GM11168 (cell line): ENCODE results near the gene GLCE.

Source experiments
- in situ Hi-C: fragments of 300-500 bp; cut with MboI; formaldehyde crosslinking; loops from one replicate; pipeline ENCODE4 v1.12.0; 2022; ENCODE audit warnings: low sequenced_read_pairs; ENCODE audit not compliant: unreplicated experiment

GLCE gene

DNA sequence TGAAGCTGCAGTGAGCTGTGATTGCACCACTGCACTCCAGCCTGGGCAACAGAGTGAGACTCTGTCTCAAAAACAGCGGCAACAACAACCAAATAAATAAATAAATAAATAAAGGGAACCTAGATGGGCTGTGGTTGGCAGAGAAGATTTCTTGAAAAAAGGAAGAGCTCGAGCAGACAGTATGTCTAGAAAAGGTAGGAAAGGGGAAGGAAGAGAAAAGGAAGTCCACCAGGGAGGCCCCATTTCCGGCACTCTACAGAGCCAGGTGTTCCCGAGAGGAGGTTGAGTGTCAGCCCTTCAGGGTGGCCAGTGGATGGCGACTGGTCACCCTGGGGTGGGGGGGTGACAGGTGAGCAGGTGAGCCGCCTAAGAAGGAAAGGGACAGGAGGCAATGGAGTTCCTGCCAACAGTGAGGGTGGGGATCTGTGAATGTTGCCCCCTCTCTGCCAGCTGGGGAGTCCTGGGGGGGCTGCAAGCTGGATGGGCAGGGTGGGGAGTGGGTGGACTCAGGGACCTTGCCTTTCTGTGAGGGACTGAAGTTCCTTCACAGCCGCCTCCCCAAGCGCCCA lies 153.1 kb downstream of the GLCE start:
- in situ Hi-C loops: no loop called here

DNA sequence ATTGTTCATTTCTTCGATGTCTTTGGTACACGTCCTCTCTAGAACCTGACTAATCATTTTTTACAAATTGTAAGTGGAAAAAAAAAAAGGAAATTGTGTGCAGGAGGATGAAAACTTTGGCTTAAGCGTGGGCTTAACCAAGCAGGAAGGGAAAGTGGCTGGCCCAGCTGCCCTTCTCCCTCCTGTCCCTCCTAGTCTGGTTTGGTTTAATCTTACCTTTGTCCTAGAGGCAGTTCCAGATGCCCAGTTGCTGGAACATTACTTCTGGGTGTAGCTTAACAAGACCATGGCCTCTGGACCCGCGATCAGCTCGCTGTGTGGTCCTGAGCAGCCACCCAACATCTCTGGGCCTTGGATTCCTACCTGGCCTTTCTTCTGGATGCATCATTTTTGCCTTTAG lies 153.7 kb downstream of the GLCE start:
- in situ Hi-C loops: no loop called here

DNA sequence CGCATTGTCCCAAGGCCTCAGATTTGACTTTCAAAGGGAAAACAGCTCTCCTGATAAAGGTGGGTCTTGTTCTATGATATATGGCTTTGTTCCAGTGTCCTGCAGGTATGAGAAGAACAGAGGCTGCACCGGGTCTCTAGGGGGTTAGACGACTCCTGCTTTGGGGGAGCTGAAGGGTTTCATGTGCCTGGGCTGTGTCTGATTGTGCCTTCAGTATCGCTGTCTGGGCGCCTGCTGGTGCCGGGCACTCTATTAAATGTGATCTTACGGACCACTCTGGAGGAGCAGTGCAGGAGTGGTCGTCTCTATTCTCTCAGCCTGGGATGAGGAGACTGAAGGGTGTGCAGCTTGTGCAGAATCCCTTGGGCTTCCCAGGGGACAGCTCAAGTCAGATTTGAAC lies 154.3 kb downstream of the GLCE start:
- in situ Hi-C loops: no loop called here

DNA sequence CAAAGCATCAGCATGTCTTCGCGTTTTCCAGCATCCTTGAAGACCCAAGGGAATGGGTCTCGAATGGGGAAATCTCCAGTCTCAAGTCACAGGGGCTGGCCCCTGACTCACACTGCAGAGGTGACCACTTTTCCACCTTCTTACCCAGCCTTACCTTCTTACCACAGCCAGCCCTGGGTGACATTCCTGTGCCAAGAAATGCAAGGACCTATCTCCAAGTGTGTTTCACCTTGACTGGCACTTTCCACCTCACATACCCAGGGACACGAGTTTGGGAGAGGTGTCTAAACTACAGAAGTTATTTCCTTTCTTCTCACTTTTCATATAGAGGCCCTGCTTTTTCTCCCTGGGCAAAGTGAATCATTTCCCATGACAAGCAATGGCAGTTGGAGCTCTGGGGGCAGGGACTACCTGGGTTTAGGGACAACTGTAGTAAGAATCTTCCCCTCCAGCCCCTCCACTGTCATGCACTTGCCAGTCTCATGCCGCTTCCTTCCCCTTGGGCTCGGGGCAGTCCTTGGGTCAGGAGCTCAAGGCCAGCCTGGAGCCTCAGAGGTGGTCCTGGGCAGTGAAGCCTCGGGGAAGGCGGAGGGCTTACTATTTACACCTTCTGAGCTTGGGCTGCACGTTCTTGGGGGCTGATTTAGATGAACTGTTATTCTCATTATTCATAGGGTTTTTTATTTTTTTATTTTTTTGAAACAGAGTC lies 155.1 kb downstream of the GLCE start:
- in situ Hi-C loops: no loop called here

DNA sequence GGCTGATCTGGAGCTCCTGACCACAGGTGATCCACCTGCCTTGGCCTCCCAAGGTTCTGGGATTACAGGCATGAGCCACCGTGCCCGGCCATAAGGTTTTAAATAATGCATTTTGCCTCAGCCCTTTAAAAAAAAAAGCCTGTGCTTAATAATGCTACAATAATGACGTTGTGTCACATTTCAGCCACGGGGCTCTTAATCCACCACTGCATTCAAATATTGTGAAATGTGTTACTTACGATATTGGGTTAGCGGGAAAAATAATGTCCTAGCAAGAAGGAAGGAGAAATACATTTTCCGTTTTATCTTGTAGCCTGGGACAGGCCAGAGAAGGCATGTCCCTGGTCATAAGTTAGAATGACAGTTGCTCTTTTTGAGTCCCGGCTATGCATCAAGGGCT lies 155.9 kb downstream of the GLCE start:
- in situ Hi-C loops: no loop called here

DNA sequence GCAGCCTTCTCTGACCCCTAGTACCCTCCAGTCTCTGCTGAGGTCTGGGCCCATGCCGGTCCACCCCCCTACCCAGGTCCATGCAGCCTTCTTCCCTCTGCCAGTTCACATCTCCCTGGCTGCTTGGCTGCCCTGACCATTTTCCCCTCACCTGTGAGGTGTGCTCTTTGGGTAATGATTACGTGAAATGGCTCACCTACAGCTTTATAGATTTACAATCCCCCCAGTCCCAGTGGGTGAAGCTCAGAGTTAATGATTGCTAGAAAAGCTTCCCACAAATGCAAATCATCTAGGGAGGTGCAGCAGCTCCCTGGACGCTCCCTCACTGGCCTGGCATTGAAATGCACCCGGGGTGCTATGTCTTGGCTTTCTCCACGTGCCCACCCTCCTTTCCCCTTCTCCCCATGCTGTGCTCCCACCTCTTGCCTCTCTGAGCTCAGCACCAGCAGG lies 157.0 kb downstream of the GLCE start:
- in situ Hi-C loops: no loop called here

DNA sequence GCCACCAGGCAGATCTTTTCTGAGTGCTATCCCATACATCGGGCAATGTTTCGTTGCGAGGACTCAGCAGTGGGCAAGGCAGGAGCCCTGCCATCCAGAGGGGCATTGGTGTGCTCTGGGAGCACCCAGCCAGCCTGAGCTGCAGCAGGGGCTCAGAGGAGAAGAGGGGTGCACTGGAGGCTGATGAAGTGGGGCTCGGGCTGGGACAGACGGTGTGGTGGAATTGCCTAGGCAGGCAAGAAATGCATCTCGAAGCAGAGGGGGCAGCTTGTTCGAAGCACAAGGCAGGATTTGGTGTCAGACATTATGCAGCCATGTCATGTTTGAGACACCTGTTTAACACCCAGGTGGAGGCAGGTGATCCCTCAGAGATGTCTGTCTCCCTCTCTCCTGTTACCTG lies 157.6 kb downstream of the GLCE start:
- in situ Hi-C loops: no loop called here

DNA sequence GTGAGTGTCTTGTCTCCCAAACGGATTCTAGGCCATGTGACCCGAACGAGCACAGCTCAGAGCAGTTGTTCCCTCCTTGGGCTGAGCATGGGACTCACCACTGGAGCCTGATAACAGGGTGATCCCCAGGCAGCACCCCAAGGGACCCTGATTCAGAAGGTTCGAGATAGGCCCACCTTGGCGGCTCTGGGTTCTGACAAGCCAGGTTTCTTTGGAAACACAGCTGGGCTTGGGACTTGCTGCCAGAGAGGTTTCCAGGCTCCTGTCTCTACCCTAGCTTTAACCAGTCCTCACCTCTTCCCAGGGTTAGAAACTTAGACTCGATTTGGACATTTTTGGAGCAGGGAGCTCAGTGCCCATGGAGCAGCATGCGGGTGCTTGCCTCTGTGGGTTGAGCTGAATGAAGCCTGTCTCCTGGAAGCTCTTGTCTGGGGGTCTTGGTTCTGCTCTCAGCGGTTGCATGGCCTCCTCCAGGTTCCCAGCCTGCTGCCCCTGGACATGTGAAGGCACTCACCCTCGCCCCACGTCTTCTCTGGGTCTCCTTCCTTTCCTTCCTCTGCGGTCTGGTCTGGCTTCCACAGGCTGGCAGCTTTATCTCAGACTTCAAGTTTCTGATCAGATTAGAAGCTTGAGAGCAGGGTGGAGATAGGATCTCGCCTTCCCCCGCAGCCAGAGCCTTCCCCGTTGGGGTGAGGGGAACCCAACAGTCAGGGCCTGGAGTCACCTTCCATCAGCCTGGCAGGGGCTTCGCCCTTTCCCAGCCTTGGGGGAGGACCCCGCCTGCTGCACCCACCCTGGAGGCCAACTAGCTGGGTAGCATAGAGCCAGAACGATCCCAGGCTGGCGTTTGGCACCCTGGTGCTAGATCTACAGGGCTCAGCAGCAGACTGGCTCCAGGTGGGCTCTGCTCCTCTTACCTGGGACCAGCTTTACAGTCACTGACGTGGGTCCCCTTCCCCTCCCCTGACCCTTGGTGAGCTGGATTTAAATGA lies 159.2 kb downstream of the GLCE start:
- in situ Hi-C loops: no loop called here

DNA sequence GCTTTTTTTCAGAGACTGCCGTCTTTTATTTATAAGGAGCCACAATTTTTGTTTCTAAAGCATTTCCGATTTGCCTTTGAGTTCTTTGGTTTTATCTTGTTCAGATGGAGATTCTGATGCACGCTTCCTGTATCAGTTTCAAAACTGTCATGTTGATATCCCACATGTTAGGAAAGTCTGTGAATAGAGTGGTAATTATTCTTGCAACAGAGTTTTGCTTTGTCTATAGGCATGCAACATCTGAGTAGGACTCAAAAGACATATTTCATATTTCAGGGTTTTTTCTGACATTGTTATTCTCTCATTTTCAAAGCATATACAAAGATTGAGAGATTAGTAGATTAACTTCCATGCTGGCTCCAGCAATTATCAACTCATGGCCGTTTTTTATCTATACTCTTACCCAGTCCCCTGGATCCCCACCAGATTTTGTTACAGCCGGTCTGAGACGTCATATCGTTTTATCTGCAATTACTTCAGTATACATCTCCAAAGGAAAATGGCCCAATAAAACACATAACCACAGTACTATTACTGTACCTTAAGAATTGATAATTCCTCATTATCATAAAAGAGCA lies 160.6 kb downstream of the GLCE start:
- in situ Hi-C loops: no loop called here
